HepG2 (cell line): ENCODE measurements around the gene MYO1B. TPM values are rescaled to one million over a fixed set of nuclear protein-coding genes. Genes with fewer than 3 reads are reported as not detected.
A peak's percentile ranks its signal among the peaks of the same experiment; 100 is the strongest.

ENCODE experiments used
- CREBL2 ChIP-seq: sonication (generic); formaldehyde crosslinking; IDR thresholded peaks from 2 replicates; pipeline ENCODE4 v1.8.1; 2023; ENCODE audit warnings: missing genetic modification reagents, mild to moderate bottlenecking, borderline replicate concordance
- ELF4 ChIP-seq: sonication (generic); formaldehyde crosslinking; IDR thresholded peaks from 2 replicates; pipeline ENCODE4 v1.5.0; 2020; ENCODE audit warnings: missing genetic modification reagents, mild to moderate bottlenecking, moderate library complexity, borderline replicate concordance
- MNT ChIP-seq: fragments of 450-650 bp; IDR thresholded peaks from 2 replicates; pipeline ENCODE4 v1.6.1; 2016
- NPAS2 ChIP-seq: sonication (generic); formaldehyde crosslinking; IDR thresholded peaks from 2 replicates; pipeline ENCODE4 v1.8.0; 2022; ENCODE audit warnings: mild to moderate bottlenecking, missing genetic modification reagents, borderline replicate concordance
- SATB2 ChIP-seq: sonication (generic); formaldehyde crosslinking; IDR thresholded peaks from 2 replicates; pipeline ENCODE4 v1.5.0; 2020; ENCODE audit warnings: missing genetic modification reagents
- SMAD1 ChIP-seq: sonication (generic); formaldehyde crosslinking; IDR thresholded peaks from 2 replicates; pipeline ENCODE4 v1.4.0; 2020; ENCODE audit warnings: missing genetic modification reagents, low read depth, mild to moderate bottlenecking, borderline replicate concordance
- ZBTB21 ChIP-seq: sonication (generic); formaldehyde crosslinking; IDR thresholded peaks from 2 replicates; pipeline ENCODE4 v1.4.0; 2020; ENCODE audit warnings: missing genetic modification reagents
- ZHX2 ChIP-seq, 2 experiments: sonication (generic) in 1 of 2; formaldehyde crosslinking in 1 of 2; IDR thresholded peaks; 2 replicates each; pipeline versions ENCODE4 v1.6.1 to v1.9.0; 2014 to 2022; ENCODE audit warnings: antibody characterized with exemption in 1 of 2, borderline replicate concordance in 1 of 2, inconsistent platforms in 1 of 2, low read depth in 1 of 2, missing genetic modification reagents in 1 of 2
- ZNF335 ChIP-seq: sonication (generic); formaldehyde crosslinking; IDR thresholded peaks from 2 replicates; pipeline ENCODE4 v1.4.0; 2020; ENCODE audit warnings: missing genetic modification reagents
- ZNF510 ChIP-seq: sonication (generic); formaldehyde crosslinking; IDR thresholded peaks from 2 replicates; pipeline ENCODE4 v1.4.0; 2020; ENCODE audit warnings: low read depth, mild to moderate bottlenecking, missing genetic modification reagents
- ZNF580 ChIP-seq: IDR thresholded peaks from 2 replicates; pipeline ENCODE4 v1.6.1; 2016; ENCODE audit warnings: low read depth, borderline replicate concordance
- ZNF607 ChIP-seq: sonication (generic); formaldehyde crosslinking; IDR thresholded peaks from 2 replicates; pipeline ENCODE4 v1.5.1; 2020; ENCODE audit warnings: missing genetic modification reagents, mild to moderate bottlenecking, borderline replicate concordance
- ZNF687 ChIP-seq: sonication (generic); formaldehyde crosslinking; IDR thresholded peaks from 2 replicates; pipeline ENCODE4 v1.5.1; 2020; ENCODE audit warnings: mild to moderate bottlenecking, missing genetic modification reagents, moderate library complexity
- ZSCAN20 ChIP-seq: sonication (generic); formaldehyde crosslinking; IDR thresholded peaks from 2 replicates; pipeline ENCODE4 v1.4.0; 2020; ENCODE audit warnings: missing genetic modification reagents, mild to moderate bottlenecking, borderline replicate concordance
- polyA plus RNA-seq, 8 experiments: library from polyadenylated mRNA; depleted of rRNA in 3 of 8; stranded (reverse) in 7 of 8; unstranded in 1 of 8; fragments of >200 nt; fragmentation: Illumina TruSeq in 4 of 8; extraction: Trizol in 4 of 8; gene quantifications; 2 replicates each; pipeline versions ENCODE4 v1.2.1 to v1.2.3, GENCODE V29; 2011 to 2016; ENCODE audit warnings: low read depth in 4 of 8, missing spikeins in 1 of 8, mixed read lengths in 1 of 8; ENCODE audit not compliant: insufficient read depth in 1 of 8
- total RNA-seq, 5 experiments: library from RNA; depleted of rRNA; stranded (reverse); fragments of >200 nt; fragmentation: Illumina TruSeq; extraction: Trizol; gene quantifications; 2 replicates each; pipeline ENCODE4 v1.2.3, GENCODE V29; 2016; ENCODE audit warnings: low read depth in 1 of 5

The MYO1B gene
- total and polyA plus RNA-seq, 2 of the 13 experiments (the other 11 are each of a cell fraction or from before 2014, with no cell fraction given): 36.9 to 89.8 TPM

GRCh38 chr2:191376981-191377629, 131.9 kb downstream of the MYO1B start (continued):
- TF ChIP-seq SATB2 (CRISPR knock-in tag) (no peak), ZSCAN20 (CRISPR knock-in tag) (no peak; the same call in 1 of the 2 replicates), MNT (peak; percentile 41; the same call in 1 of the 2 replicates), NPAS2 (no peak), ZNF335 (peak; percentile 73; the same call in 1 of the 2 replicates), ELF4 (no peak), ZNF580 (CRISPR knock-in tag) (peak; percentile 86; the same call in 1 of the 2 replicates), SMAD1 (CRISPR knock-in tag) (no peak), ZHX2 (IDR thresholded peaks at IDR 0.05; ENCODE audit: low read depth) (no peak), ZHX2 (CRISPR knock-in tag; IDR thresholded peaks at IDR 0.05; ENCODE audit: borderline replicate concordance) (0 out of 2 replicates have a peak, but pooled peaks have one; percentile 73), ZNF687 (CRISPR knock-in tag) (no peak), ZNF607 (CRISPR knock-in tag) (peak; percentile 77; the same call in 1 of the 2 replicates), ZBTB21 (no peak), CREBL2 (no peak), ZNF510 (CRISPR knock-in tag) (peak; percentile 53; the same call in 1 of the 2 replicates)
